Erythroblast (primary cell): ENCODE measurements around the gene GLI3.

Experiments
- GATA1 ChIP-seq: IDR thresholded peaks from 2 replicates; pipeline ENCODE4 v1.6.1; 2011; ENCODE audit warnings: low read depth, mild to moderate bottlenecking, control low read depth, low read length, moderate library complexity
- POLR2A ChIP-seq: IDR thresholded peaks from 2 replicates; pipeline ENCODE4 v1.6.1; 2011; ENCODE audit warnings: mild to moderate bottlenecking, low read length

GRCh38 chr7:42035210-42035609 lies 201.8 kb downstream of the GLI3 start:
- no peak for TF ChIP-seq POLR2A
- no peak for TF ChIP-seq GATA1
